ENCODE data around the gene MPPED1.

The MPPED1 gene

DNA sequence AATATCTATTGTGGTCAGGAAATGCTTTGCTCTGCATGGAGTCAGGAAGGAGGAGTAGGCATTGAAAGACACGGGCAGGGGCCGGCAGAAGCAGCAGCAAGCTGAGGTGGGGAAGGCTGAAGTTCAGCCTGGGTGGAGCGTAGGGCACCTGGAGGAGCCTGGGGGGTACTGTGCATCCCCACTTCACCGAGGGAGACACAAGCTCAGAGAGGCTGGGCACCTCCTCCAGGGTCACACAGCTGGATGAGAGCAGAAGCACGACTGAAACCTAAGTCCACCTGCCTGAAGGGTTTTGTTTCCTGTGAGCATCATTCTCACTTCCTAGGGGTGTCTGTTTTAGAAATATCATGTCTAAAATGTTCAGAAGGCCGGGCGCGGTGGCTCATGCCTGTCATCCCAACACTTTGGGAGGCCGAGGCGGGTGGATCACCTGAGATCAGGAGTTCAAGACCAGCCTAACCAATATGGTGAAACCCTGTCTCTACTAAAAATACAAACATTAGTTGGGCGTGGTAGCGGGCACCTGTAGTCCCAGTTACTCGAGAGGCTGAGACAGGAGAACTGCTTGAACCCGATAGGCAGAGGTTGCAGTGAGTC is 138.3 kb downstream of the MPPED1 start:
- no peak for DNase-seq

DNA sequence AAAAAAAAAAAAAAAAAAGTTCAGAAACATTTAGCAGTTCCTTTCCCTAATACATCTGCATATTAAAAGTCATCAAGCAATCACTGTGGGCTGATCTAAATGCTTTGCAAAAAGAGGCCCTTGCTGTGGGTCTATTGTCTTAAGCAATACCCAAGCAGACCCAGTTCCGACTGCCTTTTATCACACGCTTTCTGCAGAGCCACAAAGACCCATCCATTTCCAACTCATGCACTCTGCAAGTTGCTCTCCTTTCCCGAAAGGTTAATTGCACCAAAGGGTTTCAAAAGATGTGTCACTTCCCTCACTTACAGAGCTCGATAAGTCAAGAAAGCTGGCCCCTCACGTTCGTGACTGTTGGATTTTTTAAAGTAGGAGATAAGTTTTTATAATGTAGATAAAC is 138.9 kb downstream of the MPPED1 start:
- no peak for DNase-seq

DNA sequence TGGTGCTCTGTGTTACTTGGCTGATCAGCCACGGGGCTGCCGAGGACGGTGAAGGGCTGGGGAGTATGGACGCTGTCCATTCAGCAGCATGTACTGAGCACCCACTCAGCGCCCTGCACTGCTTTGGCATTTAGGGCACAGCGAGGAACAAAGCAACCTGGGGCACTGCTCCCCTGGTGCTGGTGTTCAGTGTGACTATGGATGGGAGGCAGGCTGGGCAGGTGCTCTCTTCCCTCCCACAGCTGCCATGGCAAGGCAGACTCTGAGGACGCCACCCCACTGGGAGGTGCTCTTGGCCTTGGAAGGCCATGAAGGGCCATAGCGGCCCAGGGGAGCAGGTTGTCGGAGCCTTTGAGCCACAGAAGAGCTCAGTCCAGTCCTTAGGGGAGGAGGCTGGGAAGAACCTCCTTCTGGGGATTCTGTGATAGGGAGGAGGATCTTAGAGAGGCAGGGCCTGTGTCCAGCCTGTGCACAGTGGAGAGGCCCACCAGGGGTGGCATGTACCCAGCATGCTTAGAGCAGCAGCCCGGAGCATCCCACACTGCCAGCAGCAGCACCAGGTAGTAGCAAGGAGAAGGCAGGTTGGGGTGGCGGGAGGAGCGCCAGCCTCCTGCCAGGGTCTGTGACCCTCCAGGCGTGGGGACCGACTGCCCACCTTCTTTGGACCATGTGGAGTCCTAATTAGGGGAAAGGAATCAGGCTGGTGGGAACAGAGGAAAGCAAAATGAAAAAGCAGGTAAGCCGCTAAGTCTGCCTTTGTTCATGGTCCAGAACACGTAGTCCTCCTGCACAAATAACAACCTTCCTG is 141.8 kb downstream of the MPPED1 start:
- DNase-seq = no peak

DNA sequence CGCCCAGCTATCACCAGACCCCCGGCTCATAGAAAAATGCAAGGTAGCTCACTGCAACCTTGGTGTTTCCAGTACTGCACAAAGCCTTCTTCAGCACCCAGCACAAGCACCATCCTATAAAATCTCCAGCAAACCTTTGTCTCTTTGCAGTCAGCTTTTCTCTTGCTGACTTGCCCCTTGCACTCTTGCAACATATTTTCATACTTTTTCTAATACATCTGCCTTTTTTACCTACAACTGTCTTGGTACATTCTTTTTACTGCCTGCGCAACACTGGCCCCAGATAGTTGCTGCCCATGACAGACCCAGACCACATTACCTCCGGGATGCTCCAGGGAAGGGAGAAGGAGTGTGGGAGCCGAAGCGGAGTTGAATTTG is 142.4 kb downstream of the MPPED1 start:
- no peak for DNase-seq

DNA sequence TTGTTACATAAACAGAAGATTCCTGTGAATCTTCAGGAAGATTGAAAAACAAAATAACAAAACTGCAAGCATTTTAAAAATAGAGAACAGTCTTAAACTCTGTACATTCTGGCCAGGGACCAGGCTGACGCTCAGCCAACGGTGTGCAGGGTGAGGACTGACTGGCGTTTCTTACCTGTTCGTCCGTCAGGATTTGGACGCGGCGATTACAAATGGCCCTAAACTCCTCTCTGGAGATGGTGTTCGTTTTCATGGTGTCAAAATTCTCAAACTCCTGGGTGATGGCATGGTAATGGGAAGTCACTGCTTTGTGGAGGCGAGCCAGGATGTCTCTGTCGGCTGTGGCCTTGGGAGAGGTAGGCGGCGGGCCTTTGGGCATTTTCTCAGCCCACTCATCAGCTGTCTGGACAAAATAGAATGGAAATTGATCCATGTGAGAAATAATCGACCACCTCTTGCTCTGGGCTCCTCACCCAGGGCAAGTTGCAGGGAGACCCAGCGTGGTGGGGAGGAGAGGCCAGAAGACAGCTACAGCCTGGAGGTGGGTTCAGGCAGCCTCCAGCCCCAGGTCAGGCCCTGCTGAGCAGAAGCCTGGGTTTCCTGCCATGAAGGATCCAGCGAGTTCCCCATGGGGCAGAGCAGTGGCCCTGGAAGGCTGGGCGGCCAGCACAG is 143.0 kb downstream of the MPPED1 start:
- DNase-seq = no peak

DNA sequence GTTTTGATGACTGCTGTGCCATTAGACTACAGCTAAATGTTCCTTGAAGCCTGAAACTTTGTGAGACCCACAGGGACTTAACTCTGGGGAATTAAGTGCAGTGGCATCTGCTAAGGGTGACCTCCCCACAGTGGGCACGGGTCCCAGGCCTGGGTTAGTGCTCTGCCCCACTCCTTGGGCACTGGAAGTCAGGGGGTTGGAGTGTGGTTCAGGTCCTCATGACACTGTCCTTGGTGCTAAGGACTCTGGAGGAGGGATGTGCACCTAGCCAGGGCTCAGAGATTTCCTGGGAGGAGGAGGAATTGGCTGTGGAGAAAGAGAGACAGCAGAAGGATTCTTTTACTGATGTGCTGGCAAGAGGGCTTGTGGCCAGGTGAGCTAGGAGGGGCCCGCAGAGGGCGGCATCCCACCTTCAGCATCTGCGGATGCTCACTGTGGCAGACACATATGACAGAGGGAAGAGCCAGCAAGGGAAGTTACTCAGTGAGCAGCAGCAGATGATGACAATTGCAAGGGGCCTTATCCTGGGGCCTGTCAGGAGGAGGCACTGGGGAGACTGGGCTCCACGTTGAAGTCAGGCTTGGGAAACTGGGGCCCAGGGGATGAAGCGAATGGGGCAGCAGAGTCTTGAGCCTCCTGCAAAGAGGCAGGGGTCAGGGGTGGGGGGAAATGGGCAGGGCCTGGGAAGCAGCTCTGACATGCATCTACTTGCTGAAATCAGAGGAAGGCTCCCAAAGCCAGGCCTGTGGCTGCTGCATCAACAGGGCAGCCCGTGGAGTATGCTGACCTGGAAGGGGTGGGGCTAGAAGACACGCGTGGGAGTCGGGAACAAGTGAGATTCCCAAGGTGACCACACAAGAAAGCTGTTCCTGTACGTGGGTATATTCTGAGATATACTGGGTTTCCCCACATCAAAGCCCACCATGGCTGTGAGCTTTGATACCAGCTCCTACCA is 144.0 kb downstream of the MPPED1 start:
- no peak for DNase-seq
